Adipose tissue (tissue), 3 donors: ENCODE measurements around the gene KCNK10. TPM values are rescaled to one million over a fixed set of nuclear protein-coding genes. Genes with fewer than 3 reads are reported as not detected.
"Not testable (repeated sequence)": the region's sequence is repeated elsewhere in the genome, so short reads cannot be mapped to it uniquely, and the experiment has no call there.

ENCODE experiments used
- H3K27ac ChIP-seq: one replicate; pipeline ENCODE4 v1.5.1; 2013; ENCODE audit warnings: low read depth, low read length
- WGBS, 3 donors: extraction: QIAGEN DNeasy Blood & Tissue Kit; methylation state at CpG; one replicate each; pipeline ENCODE4 v1.1.7; 2013; 5-methylcytosine and 5-hydroxymethylcytosine counted together
- polyA plus RNA-seq, 3 donors: library from polyadenylated mRNA; stranded (reverse); fragments of 200-250 nt; gene quantifications; one replicate each; pipeline ENCODE4 v1.2.3, GENCODE V29; 2013
- donor health status: healthy with polysubstance abuse.
- donor health status: Bipolar disorder and iron deficiency.
- donor health status: healthy.

KCNK10 gene
- polyA plus RNA-seq, 3 donors = 0.03 to 0.48 TPM; not detected in 1

DNA sequence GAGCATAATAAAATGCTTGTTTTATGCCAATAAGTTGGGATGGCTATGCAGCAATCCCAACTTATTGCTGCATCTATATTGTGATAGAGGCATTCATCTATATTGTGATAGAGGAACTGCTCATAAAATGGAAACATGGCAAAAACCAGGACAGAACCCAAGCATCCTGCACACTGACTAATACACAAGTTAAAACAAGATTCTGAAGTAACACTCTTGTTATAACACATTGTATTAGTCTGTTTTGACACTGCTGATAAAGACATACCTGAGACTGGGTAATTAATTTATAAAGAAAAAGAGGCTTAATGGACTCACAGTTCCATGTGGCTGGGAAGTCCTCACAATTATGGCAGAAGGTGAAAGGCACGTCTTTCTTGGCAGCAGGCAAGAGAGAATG, 36.8 kb downstream of the KCNK10 start:
- 64 to 74% (median 73%) methylated on average over 1 of the region's 1 CpG for WGBS, 3 donors
- no peak overlapping the region for H3K27ac ChIP-seq

GRCh38 chr14:88281447-88281846, 41.6 kb downstream of the KCNK10 start:
- no peak overlapping the region for H3K27ac ChIP-seq
- WGBS, 3 donors = 73 to 91% (median 88%) methylated on average over 3 of the region's 3 CpGs

- WGBS, 3 donors = 55 to 79% (median 61%) methylated on average over 3 of the region's 3 CpGs
- H3K27ac ChIP-seq = no peak overlapping the region
Measured at GRCh38 chr14:88276923-88277596, 46.0 kb downstream of the KCNK10 start.

DNA sequence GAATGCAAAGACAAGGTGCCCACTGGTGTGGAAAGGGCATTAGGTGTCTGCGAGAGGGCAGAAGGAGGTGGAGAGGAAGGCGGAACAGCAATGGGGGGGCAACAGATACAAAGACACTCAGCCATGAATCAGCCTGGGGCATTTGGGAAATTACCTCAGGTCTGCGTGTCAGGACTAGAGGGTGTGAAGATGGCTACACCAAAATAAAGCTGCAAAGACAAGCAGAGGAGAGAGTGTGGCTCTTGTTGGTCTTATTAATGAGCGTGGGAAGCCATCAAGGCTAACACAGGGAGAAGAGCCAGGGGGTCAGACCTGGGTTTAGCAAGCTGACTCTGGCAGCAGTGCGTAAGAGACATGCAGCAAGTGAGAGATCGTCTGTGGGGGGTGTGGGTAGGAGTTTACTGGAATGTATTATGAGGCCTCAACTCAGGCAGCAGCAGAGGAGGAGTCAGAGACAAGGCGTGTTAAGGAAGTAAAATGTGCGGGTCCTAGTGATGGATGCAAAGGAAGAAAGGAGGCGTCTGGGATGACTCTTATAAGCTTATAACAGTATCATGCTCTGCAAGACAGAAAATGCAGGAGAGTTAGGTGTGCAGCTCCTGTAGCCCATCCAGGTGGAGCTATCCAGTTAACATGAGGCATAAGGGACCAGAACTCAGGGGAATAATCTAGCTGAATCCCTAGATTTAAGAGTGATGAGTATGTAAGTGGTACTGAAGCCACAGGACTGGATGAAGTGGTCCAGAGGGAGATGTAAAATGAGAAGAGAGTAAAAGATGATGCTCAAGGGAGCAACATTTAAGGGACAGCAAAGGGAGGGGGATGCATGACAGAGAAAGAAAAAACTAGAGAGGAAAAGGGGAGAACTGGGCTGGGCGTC, 50.4 kb downstream of the KCNK10 start:
- 79 to 89% (median 80%) methylated on average over 10 of the region's 10 CpGs for WGBS, 3 donors
- H3K27ac ChIP-seq = no peak overlapping the region

GRCh38 chr14:88271205-88271604, 51.9 kb downstream of the KCNK10 start:
- H3K27ac ChIP-seq = no peak overlapping the region
- WGBS, 3 donors = 31 to 91% (median 81%) methylated on average over 2 of the region's 2 CpGs

GRCh38 chr14:88270776-88271175, 52.3 kb downstream of the KCNK10 start:
- H3K27ac ChIP-seq = no peak overlapping the region

DNA sequence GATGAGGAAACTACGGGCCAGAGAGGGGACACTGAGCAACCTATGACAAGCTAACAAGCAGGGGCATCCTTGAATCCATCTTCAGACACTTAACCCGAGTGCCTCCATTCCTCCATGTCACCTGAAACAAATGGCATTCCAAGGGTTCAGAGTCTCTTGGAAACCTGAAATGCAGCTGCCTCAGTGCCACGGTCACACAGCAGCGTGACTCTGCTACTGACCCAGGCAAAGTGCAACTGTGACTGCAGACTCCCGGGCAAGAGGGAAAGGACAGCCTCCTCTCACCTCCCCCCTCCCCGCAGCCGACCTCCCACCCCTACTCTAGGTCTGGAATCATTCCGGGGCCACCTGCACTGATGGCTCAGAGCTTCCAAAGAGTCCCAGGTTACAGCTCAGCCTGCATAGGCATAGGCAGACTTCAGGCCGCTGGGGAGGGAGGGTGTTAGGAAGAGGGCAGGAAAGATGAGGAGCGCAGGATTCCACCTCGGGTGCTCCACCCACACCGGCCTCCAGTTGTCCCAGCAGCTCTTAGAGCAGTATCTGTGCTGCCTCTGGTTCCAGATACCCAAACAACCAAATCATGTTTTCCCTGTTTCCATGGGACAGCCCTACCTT, 53.2 kb downstream of the KCNK10 start:
- H3K27ac ChIP-seq = no peak overlapping the region
- 30 to 56% (median 55%) methylated on average over 12 of the region's 12 CpGs for WGBS, 3 donors

More at GRCh38 chr14:88270776-88271175, 52.3 kb downstream of the KCNK10 start:
- whole genome bisulfite sequencing, 3 donors = 49 to 70% (median 63%) methylated on average over 6 of the region's 6 CpGs

DNA sequence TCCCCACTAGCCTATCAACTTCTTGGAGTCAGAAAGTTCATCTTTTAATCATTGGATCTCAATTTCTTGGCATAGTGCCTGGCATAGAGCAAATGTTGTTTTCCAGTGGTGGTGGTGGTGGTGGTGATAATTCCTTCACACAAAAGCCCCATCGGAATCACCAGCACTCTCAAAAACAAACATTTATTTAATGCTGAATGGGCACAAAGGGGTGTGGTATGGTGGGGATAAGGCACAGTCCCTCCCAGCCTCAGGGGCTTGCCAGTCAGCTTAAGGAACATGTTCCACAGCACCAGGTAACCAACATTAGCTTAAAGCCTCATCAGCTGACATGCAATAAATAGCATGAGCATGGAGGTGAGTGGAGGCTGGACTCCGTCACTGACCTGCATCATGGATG, 56.6 kb downstream of the KCNK10 start:
- no peak overlapping the region for H3K27ac ChIP-seq
- WGBS, 3 donors = 77 to 88% (median 88%) methylated on average over 2 of the region's 2 CpGs

- WGBS, 3 donors = 41 to 78% (median 43%) methylated on average over 6 of the region's 6 CpGs
- H3K27ac ChIP-seq = no peak overlapping the region
Measured at GRCh38 chr14:88264116-88264515, 59.0 kb downstream of the KCNK10 start.

DNA sequence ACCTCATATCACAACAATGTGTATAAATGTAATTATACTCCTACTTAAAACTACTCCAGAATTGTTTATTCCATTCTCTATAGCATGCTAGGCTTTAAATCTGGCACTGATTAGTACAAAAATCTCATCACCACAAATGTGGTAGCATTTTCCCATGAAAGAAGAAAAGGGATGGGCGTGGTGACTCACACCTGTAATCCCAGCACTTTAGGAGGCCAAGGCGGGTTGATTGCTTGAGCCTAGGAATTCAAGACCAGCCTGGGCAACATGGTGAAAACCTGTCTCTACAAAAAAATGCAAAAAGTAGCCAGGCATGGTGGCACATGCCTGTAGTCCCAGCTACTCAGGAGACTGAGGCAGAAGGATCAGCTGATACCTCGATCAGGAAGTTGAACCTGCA, 61.8 kb downstream of the KCNK10 start:
- WGBS, 3 donors = 83 to 87% (median 85%) methylated on average over 3 of the region's 3 CpGs
- H3K27ac ChIP-seq = not testable (repeated sequence)

DNA sequence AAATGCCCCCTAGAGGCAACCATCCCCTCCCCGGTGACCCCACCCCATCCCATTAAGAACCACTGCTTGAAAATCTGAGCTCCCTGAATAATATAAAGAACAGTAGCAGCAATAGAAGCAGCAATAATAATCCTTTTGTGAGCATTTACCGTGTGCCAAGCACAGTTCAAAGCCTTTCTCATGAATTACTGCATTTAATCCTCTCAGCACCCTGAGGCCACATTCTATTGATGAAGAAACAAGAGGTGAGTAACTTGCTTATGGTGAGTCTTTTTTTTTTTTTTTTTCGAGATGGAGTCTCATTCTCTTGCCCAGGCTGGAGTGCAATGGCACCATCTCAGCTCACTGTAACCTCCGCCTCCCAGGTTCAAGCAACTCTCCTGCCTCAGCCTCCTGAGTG, 65.0 kb downstream of the KCNK10 start:
- WGBS, 3 donors = 82 to 89% (median 85%) methylated on average over 4 of the region's 4 CpGs
- H3K27ac ChIP-seq = no peak overlapping the region

- H3K27ac ChIP-seq = no peak overlapping the region
- WGBS, 3 donors = 50 to 68% (median 60%) methylated on average over 9 of the region's 9 CpGs
Measured at GRCh38 chr14:88256997-88257950, 65.8 kb downstream of the KCNK10 start.

- 58 to 73% (median 71%) methylated on average over 4 of the region's 4 CpGs for WGBS, 3 donors
- no peak overlapping the region for H3K27ac ChIP-seq
Measured at GRCh38 chr14:88255798-88256197, 67.3 kb downstream of the KCNK10 start.

DNA sequence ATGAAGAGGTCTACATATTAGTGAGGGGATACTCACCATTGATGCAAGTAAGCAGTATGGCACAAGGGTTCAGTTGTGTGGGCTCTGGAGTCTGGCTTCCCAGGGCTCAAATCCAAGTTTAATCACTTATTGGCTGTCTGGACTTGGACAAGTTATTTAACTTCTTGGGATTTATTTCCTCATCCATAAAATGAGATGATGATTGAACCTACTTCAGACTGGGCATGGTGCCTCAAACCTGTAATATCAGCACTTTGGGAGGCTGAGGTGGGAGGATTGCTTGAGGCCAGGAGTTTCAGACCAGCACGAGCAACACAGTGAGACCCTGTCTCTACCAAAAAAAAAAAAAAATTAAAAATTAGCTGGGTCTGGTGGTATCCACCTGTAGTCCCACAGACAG, 67.9 kb downstream of the KCNK10 start:
- 74 to 82% (median 77%) methylated on average over 1 of the region's 1 CpG for WGBS, 3 donors
- no peak overlapping the region for H3K27ac ChIP-seq

GRCh38 chr14:88252498-88252897, 70.6 kb downstream of the KCNK10 start:
- 75 to 82% (median 78%) methylated on average over 3 of the region's 3 CpGs for WGBS, 3 donors
- H3K27ac ChIP-seq = no peak overlapping the region

DNA sequence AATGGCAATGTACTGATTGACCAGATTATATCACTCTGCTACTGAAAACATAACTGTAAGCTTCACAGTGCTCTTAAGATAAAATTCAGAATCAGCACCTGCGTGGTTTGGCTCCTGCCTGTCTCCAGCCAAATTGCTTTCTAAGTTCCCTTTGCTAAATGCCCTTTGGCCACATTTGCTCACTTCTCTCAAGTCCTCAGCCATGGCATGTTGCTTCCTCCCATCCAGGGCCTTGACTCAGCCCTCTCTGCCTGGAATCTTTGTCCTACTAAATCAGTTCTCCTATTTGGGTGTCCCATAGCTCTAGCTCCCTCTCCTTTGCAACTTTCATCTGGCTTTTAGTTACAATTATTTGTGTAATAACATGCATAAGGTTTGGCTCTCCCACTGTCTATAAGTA, 71.4 kb downstream of the KCNK10 start:
- 74 to 81% (median 77%) methylated on average over 1 of the region's 1 CpG for WGBS, 3 donors
- H3K27ac ChIP-seq = no peak overlapping the region

DNA sequence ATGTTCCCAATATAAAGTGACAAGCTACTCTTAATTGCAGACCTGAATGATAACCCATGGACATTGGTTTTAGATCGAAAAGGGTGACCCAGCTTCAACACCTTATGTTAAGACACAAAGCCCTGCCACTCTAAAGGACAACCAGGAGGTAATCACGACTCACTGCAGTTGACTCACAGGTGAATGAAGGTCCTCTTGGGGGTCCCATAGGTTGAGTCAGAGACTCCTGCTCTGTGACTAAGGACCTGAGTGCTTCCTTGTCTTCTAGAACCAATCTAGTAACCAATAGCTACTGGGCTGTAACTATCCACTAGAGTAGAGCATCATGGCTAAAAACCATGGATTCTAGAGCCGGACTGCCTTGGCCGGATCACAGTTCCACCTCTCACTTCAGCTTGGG, 73.8 kb downstream of the KCNK10 start:
- 85 to 96% (median 90%) methylated on average over 4 of the region's 4 CpGs for WGBS, 3 donors
- no peak overlapping the region for H3K27ac ChIP-seq

DNA sequence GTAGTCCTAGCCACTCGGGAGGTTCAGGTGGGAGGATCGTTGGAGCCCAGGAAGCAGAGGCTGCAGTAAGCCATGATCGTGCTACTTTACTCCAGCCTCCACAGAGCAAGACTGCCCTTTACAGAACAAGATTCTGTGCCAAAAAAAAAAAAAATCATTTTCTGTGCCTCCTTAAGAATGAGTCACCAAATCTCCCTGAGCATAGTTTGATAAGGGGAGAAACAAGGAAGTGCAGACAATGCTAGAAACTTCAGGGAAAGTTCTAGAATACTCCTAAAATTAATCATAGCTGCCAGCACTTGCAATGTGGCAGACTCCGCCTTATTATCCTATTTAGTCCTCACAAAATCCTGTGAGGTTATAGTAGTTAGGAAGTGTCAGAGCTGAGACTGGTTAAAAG, 74.5 kb downstream of the KCNK10 start:
- no peak overlapping the region for H3K27ac ChIP-seq
- WGBS, 3 donors = 80 to 89% (median 81%) methylated on average over 4 of the region's 4 CpGs
